Activated CD8-positive, alpha-beta memory T cell treated with anti-CD3 and anti-CD28 coated beads, Interleukin-2, amount 50 U/mL, for 24 hours (primary cell): Measurements from ENCODE around the gene PDZD8.
"Not testable (repeated sequence)": the region's sequence is repeated elsewhere in the genome, so short reads cannot be mapped to it uniquely, and the experiment has no call there.

Source experiments
- DNase-seq: peaks from one replicate; pipeline ENCODE4 v3.0.0-alpha.2; 2020; ENCODE audit errors: extremely low read depth

Gene PDZD8

DNA sequence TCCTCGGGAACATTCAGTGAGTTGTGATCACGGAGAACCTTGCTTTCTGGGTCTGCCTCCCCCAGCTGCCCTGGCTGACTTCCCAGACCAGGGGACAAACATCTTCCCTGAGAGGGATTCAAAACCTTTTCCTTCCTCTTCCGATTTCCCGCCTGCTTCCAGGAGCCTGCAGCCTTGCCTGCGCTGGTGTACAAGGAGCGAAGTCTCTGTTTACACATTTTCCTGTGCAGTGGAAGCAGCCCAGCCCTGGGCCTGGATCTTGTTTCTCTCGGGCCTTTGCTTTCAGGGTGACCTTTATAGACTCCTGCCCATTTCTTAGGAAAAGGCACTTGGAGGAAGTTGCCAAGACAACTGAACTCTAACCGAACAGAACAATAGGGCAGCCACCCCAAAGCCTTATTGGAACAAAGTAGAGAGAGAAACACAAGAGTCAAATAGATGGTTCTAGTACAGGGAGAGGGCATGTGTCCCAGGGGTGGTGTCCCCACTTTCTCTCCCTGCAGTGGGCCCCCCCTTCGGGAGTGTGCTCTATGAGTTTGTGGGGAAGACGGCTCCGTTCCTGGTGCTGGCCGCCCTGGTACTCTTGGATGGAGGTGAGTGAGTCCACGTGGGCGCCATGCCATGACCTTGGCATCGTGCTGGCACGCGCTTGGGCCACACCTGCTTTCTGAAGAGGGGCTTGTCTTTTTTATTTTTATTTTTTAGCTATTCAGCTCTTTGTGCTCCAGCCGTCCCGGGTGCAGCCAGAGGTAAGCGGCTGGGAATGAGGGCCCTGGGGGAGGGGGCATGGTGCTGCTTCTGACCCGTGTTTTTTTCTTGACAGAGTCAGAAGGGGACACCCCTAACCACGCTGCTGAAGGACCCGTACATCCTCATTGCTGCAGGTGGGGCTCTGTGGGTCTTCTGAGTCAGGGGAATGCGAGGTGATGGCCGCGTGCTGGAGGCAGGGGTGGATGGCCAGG is 120.2 kb downstream of the PDZD8 start:
- DNase-seq, result no peak

DNA sequence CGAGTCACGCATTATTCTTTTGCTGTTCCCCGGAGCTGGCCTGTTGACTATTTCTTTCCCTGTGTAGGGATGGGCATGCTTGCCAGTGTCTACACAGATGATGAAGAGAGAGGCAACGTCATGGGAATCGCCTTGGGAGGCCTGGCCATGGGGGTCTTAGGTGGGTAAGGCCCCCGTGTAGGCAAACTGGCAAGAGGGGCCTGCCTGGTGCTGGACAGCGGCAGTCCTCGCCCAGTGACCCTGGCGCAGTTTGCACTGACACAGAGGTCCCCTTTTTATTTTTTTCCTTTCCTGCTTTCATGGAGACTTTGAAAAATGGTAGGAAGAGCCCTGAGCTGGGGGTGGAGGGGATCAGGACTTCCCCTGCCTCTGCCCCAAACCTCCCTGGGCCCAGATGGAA is 120.9 kb downstream of the PDZD8 start:
- no peak for DNase-seq

DNA sequence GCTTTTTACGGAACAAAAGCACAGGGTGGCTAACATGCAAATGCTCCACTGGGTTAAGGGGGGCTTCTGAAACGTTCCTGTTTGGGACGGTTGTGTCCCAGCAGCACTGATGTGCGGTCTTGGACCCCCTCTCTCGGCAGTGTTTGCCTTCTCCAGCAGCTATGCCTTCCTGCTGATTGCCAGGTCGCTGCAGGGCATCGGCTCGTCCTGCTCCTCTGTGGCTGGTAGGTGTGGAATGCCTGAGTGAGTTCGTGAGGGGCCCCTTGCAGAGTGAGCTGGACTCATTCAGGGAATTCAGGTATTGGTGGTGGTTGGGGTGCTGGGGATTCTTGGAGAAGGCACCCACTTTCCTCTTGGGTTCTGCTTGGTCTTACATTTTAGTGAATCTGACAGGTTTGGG is 121.3 kb downstream of the PDZD8 start:
- DNase-seq, result no peak

DNA sequence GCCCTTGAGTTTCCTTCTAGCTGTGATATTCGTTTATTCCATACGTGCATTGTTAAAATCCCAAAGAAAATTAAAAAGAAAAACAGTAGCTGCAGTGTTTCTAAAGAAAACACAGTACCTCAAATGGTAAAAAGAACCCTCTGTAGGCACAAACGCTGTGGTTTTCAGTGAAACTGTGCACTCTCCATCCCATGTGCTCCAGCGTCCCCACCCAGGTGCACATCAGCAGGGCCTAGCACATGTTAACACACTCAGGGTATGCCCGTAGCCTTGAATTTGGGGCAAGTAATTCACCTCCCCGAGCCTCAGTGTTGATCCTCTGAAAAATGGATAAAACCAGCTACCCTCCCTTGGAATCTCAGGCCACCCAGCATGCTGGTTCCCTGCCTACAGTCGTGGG is 124.8 kb downstream of the PDZD8 start:
- DNase-seq, result no peak

DNA sequence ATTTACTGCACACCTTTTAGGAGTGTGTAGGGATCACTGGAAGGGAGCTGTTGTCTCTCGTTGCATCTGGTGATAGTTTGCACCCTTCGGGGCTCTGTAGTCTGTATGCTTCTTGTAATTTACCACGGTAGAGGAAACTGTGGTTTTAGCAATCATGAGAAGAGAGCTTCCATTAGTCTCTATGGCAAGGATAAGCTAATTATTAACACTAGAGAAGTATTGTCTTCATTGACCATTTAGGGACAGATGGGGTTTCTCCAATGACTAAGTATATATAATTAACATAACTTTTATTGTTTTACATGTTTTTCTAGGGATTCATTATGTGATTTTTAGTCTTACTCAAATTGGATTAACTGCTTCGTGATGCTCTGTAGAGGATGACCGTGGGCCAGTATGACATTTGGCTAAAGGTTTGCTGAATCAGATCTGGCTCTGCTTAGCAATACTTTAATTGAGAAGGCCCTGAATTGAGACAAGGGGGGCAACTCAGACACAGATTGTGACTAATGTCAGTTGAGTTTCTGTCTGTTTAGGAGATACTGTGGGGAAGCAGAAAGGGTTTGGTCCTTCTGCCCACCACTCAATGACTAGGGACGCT is 125.6 kb downstream of the PDZD8 start:
- no peak for DNase-seq

DNA sequence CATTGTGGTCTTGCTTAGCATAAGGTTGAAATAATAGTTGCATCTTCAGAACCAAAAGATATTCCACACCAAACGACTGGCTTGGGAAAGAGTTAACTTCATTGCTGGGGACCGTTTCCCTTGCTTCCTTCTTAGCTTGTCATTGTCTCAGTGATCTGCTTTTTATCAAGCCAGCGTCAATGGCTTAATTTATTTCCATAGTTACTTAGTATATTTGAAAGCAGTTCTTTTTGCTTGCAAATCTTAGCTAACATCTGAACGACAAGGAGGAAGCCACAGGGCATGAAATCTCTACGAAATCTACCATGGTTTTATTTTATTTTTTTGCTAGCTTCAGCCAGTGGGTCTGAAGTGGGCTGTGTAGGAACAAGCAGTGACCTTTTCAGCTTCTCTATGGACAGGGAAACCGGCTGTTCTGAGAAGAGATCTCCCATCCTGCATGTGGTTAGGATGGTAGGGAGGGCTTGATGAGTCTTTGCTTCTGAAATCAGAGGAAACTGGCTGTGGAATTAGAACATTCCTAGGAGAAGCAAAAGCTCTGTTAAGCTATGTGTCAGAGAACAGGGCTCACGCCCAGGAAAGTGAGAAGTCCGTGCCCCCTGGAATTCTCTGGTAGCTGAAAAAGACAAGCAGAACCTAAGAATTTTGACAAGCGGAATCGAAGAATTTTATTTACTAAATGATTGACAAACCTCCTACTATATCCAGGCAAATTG is 126.3 kb downstream of the PDZD8 start:
- DNase-seq, result no peak

DNA sequence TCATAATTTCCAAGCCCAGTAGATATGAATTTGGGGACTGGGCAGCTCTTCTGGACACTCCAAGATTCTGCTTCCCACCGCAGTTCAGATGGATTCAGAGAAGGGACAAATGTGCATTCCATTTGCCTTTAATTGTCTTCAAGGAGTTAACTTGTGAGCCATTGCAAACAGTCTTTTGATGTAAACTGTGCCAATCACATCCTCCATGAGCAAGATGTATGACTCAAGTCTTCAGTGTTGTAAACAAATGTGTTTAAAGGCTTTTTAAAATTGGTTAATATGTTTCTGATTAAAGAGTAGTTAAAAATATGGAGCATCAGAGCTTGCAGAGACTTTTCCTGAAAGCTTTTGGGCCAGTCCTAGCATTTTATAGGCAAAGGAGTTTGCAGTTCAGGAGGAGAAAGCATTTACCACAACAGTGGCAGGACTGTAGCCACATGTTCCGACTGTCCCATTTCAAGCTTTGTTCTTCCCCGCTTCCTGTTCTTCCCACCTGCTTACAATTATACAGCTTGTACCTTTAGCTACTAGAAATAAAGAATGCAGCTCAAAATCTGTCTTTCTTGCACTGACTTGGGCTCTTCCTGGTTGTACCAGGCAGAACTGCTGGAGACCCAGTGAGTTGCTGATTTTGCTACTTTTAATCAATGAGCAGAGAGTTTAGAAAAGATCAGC is 128.1 kb downstream of the PDZD8 start:
- DNase-seq, result no peak

DNA sequence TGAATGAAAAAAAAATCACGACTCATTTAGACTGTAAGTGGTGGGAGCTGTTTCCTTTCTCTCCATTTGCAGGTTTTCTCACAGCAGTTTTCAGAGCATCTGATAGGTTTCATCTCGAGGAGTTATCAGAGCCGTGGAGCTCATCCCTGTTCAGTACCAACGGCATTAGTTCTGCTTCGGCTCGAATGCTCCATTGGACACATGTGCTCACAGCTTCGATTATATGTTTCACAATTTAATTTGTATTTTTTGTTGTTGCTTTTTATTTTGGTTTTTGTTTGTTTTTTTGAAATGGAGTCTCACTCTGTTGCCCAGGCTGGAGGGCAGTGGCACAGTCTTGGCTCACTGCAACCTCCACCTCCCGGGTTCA is 132.8 kb downstream of the PDZD8 start:
- no peak for DNase-seq

DNA sequence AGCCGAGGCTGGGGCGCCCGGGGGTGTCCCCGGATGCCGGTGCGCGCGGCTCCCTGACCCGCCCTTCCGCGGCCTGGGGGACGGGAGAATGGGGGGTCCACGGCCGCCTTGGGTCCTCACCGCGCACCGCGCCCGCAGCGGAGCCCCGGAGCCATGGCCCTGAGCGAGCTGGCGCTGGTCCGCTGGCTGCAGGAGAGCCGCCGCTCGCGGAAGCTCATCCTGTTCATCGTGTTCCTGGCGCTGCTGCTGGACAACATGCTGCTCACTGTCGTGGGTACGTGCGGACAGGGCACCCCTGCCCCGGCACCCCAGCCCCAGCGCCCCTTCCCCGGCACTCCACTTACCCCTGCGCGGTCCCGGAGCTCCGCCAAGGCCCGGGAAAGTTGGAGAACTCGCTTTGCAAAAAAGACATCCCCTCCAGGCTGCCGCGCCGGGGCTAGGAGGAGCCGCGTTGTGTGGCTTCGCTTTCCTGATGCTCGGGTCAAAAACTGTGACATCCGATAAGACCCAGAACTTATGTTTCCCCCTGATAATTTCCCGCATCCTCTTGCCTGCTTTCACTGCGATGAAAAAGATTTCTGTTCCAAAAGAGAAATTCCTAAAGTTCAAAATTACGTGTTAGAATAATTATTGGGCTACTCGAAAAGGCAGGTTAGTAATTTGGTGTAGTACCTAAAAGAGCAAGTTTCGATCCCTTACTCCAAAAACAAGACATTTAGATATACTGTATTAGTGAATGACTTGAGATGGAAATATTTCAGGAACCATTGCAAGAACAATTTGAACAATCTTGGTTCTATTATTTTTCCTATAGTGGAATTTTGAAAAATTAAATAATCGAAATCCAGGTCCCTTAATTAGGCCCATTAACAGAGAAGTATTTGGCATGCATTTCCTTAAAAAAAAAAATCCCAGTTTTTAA is 133.4 kb downstream of the PDZD8 start:
- DNase-seq, result no peak

DNA sequence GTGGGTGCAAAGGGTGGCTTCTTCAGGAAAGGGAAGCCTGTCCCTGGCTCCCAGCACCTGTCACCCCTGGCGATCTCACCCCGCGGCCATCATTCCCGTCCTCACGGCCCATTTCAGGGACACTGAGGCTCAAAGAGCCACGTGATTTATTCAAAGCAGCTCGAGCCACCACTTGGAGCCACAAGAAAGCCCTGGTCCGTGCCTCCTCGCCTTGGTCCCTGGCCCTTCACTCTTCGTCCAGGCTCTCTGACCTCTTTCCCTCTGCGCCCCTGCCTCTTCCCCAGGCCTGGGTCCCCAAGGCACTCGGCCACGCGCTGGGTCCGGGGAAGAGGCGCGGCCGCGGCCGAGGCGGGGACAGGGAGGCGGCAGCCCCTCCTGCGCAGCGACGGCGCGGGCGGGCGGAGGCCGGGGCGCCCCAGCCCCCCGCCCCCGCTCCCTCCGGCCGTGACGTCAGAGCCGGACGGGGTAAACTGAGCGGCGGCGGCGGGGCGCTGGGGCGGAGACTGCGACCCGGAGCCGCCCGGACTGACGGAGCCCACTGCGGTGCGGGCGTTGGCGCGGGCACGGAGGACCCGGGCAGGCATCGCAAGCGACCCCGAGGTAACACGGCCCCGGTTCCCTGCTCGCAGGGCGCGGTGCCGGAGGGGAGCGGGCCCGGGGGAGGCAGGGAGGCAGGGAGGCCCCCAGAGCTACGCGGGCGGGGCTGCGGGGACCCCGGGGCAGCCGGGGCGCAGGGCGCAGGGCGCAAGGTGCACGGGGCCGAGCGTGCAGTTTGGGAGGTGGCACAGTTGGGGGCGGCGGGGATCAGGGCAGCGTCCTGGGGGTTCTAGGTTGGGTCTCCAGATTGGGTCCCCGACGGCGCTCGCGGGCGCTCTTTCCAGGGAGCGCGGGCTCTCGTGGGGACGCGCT is 134.4 kb downstream of the PDZD8 start, which contains the start of gene SLC18A2:
Gene SLC18A2 (plus strand): TSS at position 494 of the 909 bp plus-strand sequence. CDS start 580 bp downstream, outside the sequence.
- no peak for DNase-seq

DNA sequence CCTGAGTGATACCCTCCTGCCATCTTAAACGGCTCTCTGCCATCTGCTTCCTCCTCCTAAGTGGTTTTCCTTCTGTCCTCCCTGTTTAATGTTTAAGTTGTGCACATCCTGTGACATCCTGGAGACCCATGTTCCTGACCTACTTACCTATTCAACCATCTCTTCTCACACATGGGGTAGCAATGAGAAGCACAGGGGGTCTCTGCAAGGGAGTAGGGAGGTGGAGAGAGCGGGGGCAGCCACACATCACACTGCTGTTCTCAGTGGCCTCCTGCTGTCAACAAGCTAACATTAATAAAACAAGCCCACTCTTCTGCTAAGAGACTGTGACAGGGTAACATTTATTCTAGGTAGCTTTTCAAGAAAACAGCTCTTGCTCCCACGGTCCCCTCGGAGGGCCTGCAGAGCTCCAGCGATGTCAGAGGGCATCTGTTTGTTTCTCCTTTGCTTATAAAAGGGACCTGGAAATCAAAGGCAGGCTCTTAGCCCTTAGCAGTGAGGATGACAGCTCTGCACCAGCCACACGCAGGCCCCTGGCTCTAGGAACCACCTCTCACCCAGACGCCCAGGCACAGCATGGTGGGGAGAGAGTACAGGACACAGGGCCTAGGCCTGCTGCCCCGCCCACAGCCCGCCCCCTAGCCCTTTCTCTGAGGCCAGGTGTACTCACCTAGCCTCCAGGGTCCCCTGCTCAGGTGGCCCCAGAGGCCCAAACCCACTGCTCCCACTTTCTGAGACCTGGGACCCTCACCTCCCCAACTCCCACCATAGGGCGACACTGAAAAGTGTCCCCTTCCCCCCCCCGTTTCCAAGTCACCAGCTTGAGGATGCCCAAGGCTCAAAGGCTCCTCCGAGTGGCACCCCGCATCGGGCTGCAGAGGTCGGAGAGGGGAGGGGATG is 135.3 kb downstream of the PDZD8 start:
- no peak for DNase-seq

DNA sequence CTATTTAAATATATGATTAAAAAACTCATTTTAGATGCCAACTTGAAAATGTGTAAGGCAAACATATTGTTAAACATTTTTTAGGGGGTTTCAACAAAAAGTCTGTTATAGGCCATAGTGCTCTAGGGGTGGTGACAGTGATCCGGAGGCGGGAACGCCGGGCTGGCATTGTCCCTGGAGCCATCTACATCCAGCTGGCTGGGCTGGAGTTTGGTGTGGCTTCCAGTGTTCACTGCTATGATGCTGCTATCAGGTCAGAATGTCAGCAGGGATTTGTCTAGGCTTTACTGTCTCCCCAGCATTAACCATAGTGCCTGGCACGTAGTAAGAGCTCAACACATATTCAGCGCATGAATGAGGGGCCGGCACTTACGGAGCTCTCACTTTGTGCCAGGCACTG is 136.2 kb downstream of the PDZD8 start:
- no peak for DNase-seq

DNA sequence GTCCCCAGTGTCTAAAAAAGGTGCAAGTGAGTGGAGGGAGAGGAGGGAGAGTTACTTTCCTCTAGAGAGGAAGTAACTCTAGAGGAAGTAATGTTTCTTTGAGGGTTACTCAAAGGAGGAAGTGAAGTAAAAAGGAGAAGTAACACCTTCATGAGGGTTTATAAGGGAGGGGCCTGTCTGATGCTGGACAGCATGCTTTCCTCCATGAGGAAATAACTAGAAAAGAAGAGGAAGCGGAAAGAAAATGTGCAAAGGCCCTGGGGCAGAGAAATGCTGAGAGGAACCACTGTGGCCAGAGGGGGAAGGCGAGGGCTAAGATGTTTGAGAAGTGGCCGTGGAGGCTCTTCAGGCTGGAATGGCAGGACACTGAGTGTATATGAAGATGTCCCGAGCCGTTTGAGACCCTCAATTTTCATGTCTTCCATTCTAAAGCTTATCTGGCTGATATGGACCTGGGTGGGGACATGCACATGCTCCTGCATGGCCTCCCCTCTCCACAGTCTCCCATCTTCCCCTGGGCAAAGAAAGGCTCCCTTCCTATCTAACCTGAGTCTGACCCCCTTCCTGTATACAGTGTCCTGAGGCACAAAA is 137.7 kb downstream of the PDZD8 start:
- no peak for DNase-seq

DNA sequence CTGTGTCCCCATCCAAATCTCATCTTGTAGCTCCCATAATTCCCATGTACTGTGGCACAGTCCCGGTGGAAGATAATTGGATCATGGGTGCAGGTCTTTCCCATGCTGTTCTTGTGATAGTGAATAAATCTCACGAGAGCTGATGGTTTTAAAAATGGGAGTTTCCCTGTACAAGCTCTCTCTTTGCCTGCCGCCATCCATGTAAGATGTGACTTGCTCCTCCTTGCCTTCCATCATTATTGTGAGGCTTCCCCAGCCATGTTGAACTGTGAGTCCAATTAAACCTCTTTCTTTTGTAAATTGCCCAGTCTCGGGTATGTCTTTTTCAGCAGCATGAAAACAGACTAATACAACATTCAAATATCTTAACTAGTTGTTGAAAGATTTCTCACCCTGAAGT is 145.1 kb downstream of the PDZD8 start:
- DNase-seq, result not testable (repeated sequence)

DNA sequence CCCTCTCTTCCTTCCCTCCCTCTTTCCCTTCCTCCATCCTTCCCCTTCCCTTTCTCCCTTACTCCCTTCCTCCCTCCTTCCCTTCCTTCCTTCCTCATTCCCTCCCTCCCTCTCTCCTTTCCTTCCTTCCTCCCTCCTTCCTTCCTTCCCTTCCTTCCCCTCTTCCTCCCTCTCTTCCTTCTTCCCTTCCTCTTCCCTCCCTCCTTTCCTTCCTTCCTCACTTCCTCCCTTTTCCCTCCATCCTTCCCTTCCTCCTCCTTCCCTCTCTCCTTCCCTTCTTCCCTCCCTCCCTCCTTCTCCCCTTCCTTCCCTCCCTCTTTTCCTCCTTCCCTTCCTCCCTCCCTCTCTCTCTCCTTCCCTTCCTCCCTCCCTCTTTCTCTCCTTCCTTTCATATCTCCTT is 147.0 kb downstream of the PDZD8 start:
- DNase-seq, result no peak
